Lower leg skin (tissue), 4 donors: ENCODE data around the gene ASB1. TPM values are rescaled to one million over a fixed set of nuclear protein-coding genes. Genes with fewer than 3 reads are reported as not detected.

ENCODE experiments used
- DNase-seq, 2 donors: peaks; one replicate each; pipeline ENCODE4 v3.0.0-alpha.2; 2019; ENCODE audit warnings: low spot score in 2 of 2
- H3K4me3 ChIP-seq: fragments of 200-600 bp; sonication (generic); 2 replicates; pipeline ENCODE4 v1.5.1; 2017; ENCODE audit warnings: mild to moderate bottlenecking, low read depth; ENCODE audit not compliant: poor library complexity, severe bottlenecking
- POLR2A ChIP-seq, 2 donors: fragments of 450-650 bp; IDR thresholded peaks; one replicate each; pipeline ENCODE4 v1.6.1; 2016 to 2017; ENCODE audit warnings: antibody characterized with exemption in 2 of 2, mild to moderate bottlenecking in 1 of 2, moderate library complexity in 1 of 2
- WGBS, 2 donors: methylation state at CpG; one replicate each; pipeline ENCODE4 v1.1.5; 2018; 5-methylcytosine and 5-hydroxymethylcytosine counted together
- intact Hi-C: fragments of 100-400 bp; cut with DNase I; formaldehyde crosslinking; loops from one replicate; pipeline ENCODE4 v1.15.0; 2023; ENCODE audit warnings: low total_unique reads
- total RNA-seq, 4 donors: library from RNA; depleted of rRNA; stranded (reverse); fragments of >200 nt; gene quantifications; one replicate each; pipeline ENCODE4 v1.1.0, GENCODE V29; 2016
- TF ChIP-seq, protein P1 (sequence below), 3 donors: fragments of 450-650 bp; IDR thresholded peaks; one replicate each; pipeline ENCODE4 v1.5.1; 2016; ENCODE audit warnings: antibody characterized with exemption in 3 of 3, mild to moderate bottlenecking in 3 of 3, moderate library complexity in 2 of 3

Gene ASB1
- total RNA-seq, 4 donors from 2014 or later, result 16.6 to 32.9 (median 21.0) TPM

DNA sequence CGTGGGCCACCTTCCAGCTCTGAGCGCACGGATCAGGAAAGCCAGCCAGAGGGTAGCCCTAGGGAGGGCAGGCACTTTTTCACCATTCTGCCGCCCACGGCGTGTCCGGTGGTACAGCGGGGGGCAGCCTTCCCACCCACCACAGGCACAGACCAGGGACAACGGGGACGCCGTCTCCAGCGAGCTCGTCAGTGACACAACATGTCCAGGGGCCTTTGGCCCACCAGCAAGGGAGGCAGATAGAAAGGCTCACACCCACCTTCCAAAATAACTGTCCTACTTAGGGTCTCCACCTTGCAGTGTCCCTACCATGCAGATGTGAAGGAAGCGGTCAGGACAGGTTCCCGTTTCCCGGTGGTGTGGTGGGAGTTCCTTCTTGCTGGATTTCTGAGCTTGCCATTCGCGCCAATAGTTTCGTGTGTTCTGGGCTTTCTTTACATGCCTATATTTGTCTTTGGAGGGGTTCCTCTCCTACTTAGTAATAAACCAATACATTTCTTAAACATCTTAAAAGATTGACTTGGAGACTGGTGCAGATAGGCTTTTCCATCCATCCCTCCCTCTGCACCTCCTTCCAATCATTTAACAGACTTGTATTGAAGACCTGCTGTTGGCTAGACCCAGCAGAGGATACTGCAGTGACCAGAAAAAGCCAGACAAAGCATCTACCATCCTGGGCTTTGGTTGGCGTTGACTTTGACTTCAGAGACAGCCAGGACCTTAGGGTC, 872 bp downstream of the ASB1 start:
- intact Hi-C loops, result no loop called here
- peak overlapping the region; percentile 72 for H3K4me3 ChIP-seq
- peak in 1 of 2 donors; percentile 86 for DNase-seq
- 9 to 16% methylated on average over 9 to 16 of the region's 20 CpGs for WGBS, 2 donors
- no peak for TF ChIP-seq POLR2A (IDR thresholded peaks at IDR 0.05)
- TF ChIP-seq, protein P1, sequence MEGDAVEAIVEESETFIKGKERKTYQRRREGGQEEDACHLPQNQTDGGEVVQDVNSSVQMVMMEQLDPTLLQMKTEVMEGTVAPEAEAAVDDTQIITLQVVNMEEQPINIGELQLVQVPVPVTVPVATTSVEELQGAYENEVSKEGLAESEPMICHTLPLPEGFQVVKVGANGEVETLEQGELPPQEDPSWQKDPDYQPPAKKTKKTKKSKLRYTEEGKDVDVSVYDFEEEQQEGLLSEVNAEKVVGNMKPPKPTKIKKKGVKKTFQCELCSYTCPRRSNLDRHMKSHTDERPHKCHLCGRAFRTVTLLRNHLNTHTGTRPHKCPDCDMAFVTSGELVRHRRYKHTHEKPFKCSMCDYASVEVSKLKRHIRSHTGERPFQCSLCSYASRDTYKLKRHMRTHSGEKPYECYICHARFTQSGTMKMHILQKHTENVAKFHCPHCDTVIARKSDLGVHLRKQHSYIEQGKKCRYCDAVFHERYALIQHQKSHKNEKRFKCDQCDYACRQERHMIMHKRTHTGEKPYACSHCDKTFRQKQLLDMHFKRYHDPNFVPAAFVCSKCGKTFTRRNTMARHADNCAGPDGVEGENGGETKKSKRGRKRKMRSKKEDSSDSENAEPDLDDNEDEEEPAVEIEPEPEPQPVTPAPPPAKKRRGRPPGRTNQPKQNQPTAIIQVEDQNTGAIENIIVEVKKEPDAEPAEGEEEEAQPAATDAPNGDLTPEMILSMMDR (IDR thresholded peaks at IDR 0.05), result no peak

DNA sequence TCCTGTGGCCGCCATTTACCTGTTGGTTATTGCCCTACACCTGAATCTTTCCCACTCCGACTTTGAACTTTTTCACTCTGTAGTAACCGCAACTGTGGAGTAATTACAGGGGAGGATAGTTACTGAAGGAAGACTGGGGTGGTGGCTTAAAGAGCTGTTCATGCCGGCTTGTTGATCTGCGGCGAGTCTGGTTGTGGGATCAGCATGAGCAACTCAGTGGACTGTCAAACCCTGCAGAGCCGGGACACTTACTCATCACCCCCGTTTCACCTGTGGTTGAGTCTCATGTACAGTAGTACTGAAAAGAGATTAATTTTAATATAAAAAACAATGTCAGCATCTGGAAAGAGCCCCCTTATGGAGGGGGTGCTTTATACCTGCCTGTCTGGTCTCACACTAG, 2.1 kb downstream of the ASB1 start:
- peak in 1 of 2 donors; percentile 39 for DNase-seq
- WGBS, 2 donors, result 92 to 98% methylated on average over 8 of the region's 8 CpGs
- intact Hi-C loops, result no loop called here
- TF ChIP-seq POLR2A (IDR thresholded peaks at IDR 0.05), result no peak
- TF ChIP-seq, protein P1 (IDR thresholded peaks at IDR 0.05), result no peak
- no peak overlapping the region for H3K4me3 ChIP-seq

DNA sequence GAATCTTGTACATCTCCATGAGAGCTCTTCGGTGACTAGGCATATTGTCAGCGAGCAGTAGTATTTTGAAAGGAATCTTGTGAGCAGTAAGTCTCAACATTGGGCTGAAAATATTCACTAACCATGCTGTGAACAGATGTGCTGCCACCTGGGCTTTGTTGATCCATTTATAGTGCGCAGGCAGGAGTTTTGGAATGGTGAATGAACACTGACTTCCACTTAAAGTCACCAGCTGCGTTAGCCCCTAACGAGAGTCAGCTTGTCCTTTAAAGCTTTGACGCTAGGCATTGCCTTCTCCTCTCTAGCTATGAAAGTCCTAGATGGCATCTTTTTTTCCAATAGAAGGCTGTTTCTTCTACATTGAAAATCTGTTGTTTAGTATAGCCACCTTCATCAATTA, 4.1 kb downstream of the ASB1 start:
- TF ChIP-seq, protein P1 (IDR thresholded peaks at IDR 0.05), result no peak
- TF ChIP-seq POLR2A (IDR thresholded peaks at IDR 0.05), result no peak
- DNase-seq, result peak in 1 of 2 donors; percentile 58
- intact Hi-C loops, result loop anchor here (10.0 kb wide), 1 partner anchor 56 kb away; no protein-coding TSS in a partner anchor
- no peak overlapping the region for H3K4me3 ChIP-seq
- WGBS, 2 donors, result 94 to 98% methylated on average over 6 of the region's 6 CpGs

DNA sequence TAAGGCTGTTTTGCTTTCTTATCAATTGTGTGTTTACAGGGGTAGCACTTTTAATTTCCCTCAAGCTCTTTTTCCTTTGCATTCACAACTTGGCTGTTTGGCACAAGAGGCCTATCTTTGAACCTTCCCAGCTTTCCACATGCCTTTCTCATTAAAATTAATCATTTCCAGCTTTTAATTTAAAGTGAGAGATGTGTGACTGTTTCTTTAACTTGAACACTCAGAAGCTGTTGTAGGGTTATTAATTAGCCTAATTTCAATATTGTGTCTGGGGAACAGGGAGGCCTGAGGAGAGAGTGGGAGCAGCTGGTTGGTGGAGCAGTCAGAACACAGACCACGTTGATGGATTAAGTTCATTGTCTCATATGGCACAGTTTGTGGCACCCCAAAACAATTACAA, 4.7 kb downstream of the ASB1 start:
- intact Hi-C loops, result loop anchor here (10.0 kb wide), 1 partner anchor 57 kb away; no protein-coding TSS in a partner anchor
- H3K4me3 ChIP-seq, result no peak overlapping the region
- TF ChIP-seq, protein P1 (IDR thresholded peaks at IDR 0.05), result no peak
- TF ChIP-seq POLR2A (IDR thresholded peaks at IDR 0.05), result no peak
- WGBS, 2 donors, result 61 to 65% methylated on average over 1 of the region's 1 CpG
- DNase-seq, result peak in 1 of 2 donors; percentile 9

DNA sequence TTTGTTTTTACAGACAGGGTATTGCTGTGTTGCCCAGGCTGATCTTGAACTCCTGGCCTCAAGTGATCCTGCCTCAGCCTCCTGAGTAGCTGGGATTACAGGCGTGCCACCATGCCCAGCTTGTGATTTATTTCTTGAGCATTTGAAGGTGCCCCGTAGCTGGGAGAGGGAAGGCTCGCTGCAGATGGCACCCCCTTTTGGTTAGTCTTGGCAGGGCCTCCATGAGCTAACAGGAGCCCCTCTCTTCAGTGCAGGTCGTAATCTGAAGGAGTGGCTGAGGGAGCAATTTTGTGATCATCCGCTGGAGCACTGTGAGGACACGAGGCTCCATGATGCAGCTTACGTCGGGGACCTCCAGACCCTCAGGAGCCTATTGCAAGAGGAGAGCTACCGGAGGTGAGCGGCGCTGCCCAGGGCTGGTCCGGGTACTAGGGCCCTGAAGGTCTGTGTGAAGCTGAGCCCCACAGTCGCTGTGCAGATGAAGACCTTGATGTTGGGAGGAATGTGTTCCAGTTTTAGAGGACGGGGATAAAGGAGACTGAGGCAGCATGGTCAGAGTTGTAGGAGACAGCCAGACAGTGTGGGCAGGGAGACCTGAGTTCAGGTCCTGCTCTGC, 6.7 kb downstream of the ASB1 start:
- intact Hi-C loops, result loop anchor here (10.0 kb wide), 1 partner anchor 59 kb away; no protein-coding TSS in a partner anchor
- 95 to 97% methylated on average over 13 to 14 of the region's 14 CpGs for WGBS, 2 donors
- peak in 1 of 2 donors; percentile 84 for DNase-seq
- TF ChIP-seq, protein P1 (IDR thresholded peaks at IDR 0.05), result no peak
- no peak for TF ChIP-seq POLR2A (IDR thresholded peaks at IDR 0.05)
- no peak overlapping the region for H3K4me3 ChIP-seq
